ENCODE data around the gene BROX. TPM values are rescaled to one million over a fixed set of nuclear protein-coding genes. Genes with fewer than 3 reads are reported as not detected.

BROX gene
- total RNA-seq, 2 donors from 2014 or later: 22.8 to 26.3 TPM

DNA sequence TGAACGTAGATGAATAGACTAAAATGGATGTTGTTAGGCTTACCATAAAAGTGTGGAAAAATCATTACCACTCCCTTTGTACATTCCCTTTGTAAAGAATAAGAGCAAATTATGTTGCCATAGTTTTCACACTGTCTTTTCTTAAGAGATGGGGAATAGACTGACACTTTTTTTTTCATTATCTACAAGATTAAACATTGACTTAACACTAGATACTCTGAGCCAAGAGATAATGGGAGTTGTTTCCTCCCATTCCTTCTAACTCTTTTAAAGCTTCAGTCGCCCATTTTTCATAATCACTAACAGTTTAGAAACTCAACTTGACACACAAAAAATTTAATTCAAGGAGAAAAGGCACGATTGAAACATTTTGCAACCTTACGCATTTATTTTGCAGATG, 10.2 kb upstream of the BROX start:
- Histone ChIP-seq H3K9me3 (ENCODE audit: control insufficient read depth, low read length) (peaks cover 61% of the 10 kb centered on the region), H3K27me3 (ENCODE audit: control insufficient read depth, insufficient read depth, low read length, poor library complexity, severe bottlenecking) (no peaks in the 10 kb centered on the region), H3K4me3 (ENCODE audit: low read length) (peak overlapping the region; percentile 62), H3K36me3 (ENCODE audit: control insufficient read depth, insufficient read depth, low read length) (peaks cover 58% of the 10 kb centered on the region), H3K9ac (ENCODE audit: extremely low read depth, low read length, poor library complexity, severe bottlenecking) (no peak overlapping the region), H3K4me1 (ENCODE audit: control insufficient read depth, insufficient read depth, low read length) (peaks cover 6% of the 10 kb centered on the region), H3K27ac (ENCODE audit: low read depth, low read length) (no peak overlapping the region)
- TF ChIP-seq, protein P1, sequence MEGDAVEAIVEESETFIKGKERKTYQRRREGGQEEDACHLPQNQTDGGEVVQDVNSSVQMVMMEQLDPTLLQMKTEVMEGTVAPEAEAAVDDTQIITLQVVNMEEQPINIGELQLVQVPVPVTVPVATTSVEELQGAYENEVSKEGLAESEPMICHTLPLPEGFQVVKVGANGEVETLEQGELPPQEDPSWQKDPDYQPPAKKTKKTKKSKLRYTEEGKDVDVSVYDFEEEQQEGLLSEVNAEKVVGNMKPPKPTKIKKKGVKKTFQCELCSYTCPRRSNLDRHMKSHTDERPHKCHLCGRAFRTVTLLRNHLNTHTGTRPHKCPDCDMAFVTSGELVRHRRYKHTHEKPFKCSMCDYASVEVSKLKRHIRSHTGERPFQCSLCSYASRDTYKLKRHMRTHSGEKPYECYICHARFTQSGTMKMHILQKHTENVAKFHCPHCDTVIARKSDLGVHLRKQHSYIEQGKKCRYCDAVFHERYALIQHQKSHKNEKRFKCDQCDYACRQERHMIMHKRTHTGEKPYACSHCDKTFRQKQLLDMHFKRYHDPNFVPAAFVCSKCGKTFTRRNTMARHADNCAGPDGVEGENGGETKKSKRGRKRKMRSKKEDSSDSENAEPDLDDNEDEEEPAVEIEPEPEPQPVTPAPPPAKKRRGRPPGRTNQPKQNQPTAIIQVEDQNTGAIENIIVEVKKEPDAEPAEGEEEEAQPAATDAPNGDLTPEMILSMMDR (conservative IDR thresholded peaks at IDR 0.05): no peak
- 71 to 87% methylated on average over 3 of the region's 4 CpGs for WGBS, 2 experiments (ENCODE audit: insufficient coverage in 1 of 2, insufficient read length in 1 of 2)
- Mint-ChIP-seq H3K27me3 (ENCODE audit: insufficient read depth) (no peaks in the 10 kb centered on the region), H3K4me3 (peak overlapping the region; percentile 33), H3K4me1 (peaks cover 15% of the 10 kb centered on the region), H3K36me3 (ENCODE audit: low read depth) (peaks cover 61% of the 10 kb centered on the region), H3K9me3 (peaks cover 33% of the 10 kb centered on the region), H3K27ac (peak overlapping the region; percentile 81)
- no peak for DNase-seq

DNA sequence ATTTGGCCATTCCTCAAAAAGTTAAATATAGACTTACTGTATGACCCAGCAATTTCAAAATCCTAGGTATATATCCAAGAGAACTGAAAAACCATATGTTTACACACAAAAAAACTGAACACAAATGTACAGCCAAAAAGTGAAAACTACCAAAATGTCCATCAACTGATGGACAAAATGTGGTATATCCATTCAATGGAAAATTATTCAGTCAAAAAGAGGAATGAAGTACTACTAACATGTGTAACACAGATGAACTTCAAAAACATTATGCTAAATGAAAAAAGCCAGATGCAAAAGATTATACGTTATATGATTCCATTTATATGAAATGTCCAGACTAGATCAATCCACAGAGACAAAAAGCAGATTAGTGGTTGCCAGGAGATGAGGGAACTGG, 8.1 kb upstream of the BROX start:
- Histone ChIP-seq H3K9me3 (ENCODE audit: control insufficient read depth, low read length) (peaks cover 58% of the 10 kb centered on the region), H3K4me1 (ENCODE audit: control insufficient read depth, insufficient read depth, low read length) (peaks cover 6% of the 10 kb centered on the region), H3K4me3 (ENCODE audit: low read length) (peak overlapping the region; percentile 62), H3K27ac (ENCODE audit: low read depth, low read length) (no peak overlapping the region), H3K27me3 (ENCODE audit: control insufficient read depth, insufficient read depth, low read length, poor library complexity, severe bottlenecking) (no peaks in the 10 kb centered on the region), H3K36me3 (ENCODE audit: control insufficient read depth, insufficient read depth, low read length) (peaks cover 57% of the 10 kb centered on the region), H3K9ac (ENCODE audit: extremely low read depth, low read length, poor library complexity, severe bottlenecking) (no peak overlapping the region)
- TF ChIP-seq, protein P1 (conservative IDR thresholded peaks at IDR 0.05): no peak
- WGBS, 2 experiments (ENCODE audit: insufficient coverage in 1 of 2, insufficient read length in 1 of 2): 100% methylated on average over 1 of the region's 1 CpG; no CpG with 5 or more reads in 1 of the 2 experiments
- Mint-ChIP-seq H3K4me1 (peaks cover 15% of the 10 kb centered on the region), H3K27ac (no peak overlapping the region), H3K27me3 (ENCODE audit: insufficient read depth) (no peaks in the 10 kb centered on the region), H3K36me3 (ENCODE audit: low read depth) (peaks cover 68% of the 10 kb centered on the region), H3K9me3 (peaks cover 33% of the 10 kb centered on the region), H3K4me3 (no peak overlapping the region)
- no peak for DNase-seq

DNA sequence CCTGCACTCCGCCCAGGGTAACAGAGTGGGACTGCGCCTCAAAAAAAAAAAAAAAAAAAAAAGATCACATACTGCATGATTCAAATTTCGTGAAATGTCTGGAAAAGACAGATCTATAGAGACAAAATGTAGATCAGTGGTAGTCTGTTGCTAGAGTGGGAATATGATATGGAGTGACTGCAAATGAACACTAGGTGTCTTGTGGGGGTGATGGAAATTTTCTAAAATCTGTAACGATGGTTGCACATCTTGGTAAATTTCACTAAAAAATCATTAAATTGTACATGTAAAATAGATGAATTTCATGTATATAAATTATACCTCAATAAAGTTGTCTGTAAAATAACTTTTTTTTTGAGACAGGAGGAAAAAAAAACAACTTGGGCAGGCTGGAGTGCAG, 5.5 kb upstream of the BROX start:
- no peak for DNase-seq
- Histone ChIP-seq H3K4me1 (ENCODE audit: control insufficient read depth, insufficient read depth, low read length) (peaks cover 6% of the 10 kb centered on the region), H3K36me3 (ENCODE audit: control insufficient read depth, insufficient read depth, low read length) (peaks cover 36% of the 10 kb centered on the region), H3K9ac (ENCODE audit: extremely low read depth, low read length, poor library complexity, severe bottlenecking) (no peak overlapping the region), H3K27ac (ENCODE audit: low read depth, low read length) (no peak overlapping the region), H3K9me3 (ENCODE audit: control insufficient read depth, low read length) (peaks cover 37% of the 10 kb centered on the region), H3K27me3 (ENCODE audit: control insufficient read depth, insufficient read depth, low read length, poor library complexity, severe bottlenecking) (no peaks in the 10 kb centered on the region), H3K4me3 (ENCODE audit: low read length) (no peak overlapping the region)
- Mint-ChIP-seq H3K4me3 (no peak overlapping the region), H3K4me1 (peaks cover 30% of the 10 kb centered on the region), H3K27me3 (ENCODE audit: insufficient read depth) (no peaks in the 10 kb centered on the region), H3K27ac (no peak overlapping the region), H3K9me3 (peaks cover 24% of the 10 kb centered on the region), H3K36me3 (ENCODE audit: low read depth) (peaks cover 60% of the 10 kb centered on the region)
- 66 to 100% methylated on average over 1 to 3 of the region's 4 CpGs for WGBS, 2 experiments (ENCODE audit: insufficient coverage in 1 of 2, insufficient read length in 1 of 2)
- TF ChIP-seq, protein P1 (conservative IDR thresholded peaks at IDR 0.05): peak; percentile 47
